Measurements from ENCODE around the gene TUBB8.
"Not testable (repeated sequence)": the region's sequence is repeated elsewhere in the genome, so short reads cannot be mapped to it uniquely, and the experiment has no call there.

Gene TUBB8

GRCh38 chr10:48996-49395 is at the start of gene TUBB8:
Gene TUBB8 (minus strand): TSS chr10:49296. CDS start chr10:49238, 58 bp downstream.
- no peak for DNase-seq

GRCh38 chr10:96466-96865 is 47.4 kb upstream of the TUBB8 start:
- no peak for DNase-seq

- DNase-seq = no peak
Measured at GRCh38 chr10:95356-96115, 46.4 kb upstream of the TUBB8 start.

GRCh38 chr10:94613-95012 is 45.5 kb upstream of the TUBB8 start:
- DNase-seq = no peak

- no peak for DNase-seq
Measured at GRCh38 chr10:92846-93245, 43.8 kb upstream of the TUBB8 start.

- DNase-seq = no peak
Measured at GRCh38 chr10:92153-92552, 43.1 kb upstream of the TUBB8 start.

- DNase-seq = no peak
Measured at GRCh38 chr10:91313-91712, 42.2 kb upstream of the TUBB8 start.

- no peak for DNase-seq
Measured at GRCh38 chr10:90161-90560, 41.1 kb upstream of the TUBB8 start.

GRCh38 chr10:89248-89647 is 40.2 kb upstream of the TUBB8 start:
- no peak for DNase-seq

- no peak for DNase-seq
Measured at GRCh38 chr10:88253-88652, 39.2 kb upstream of the TUBB8 start.

- no peak for DNase-seq
Measured at GRCh38 chr10:87177-88080, 38.3 kb upstream of the TUBB8 start.

GRCh38 chr10:86031-86430 is 36.9 kb upstream of the TUBB8 start:
- no peak for DNase-seq

- DNase-seq = no peak
Measured at GRCh38 chr10:85044-85443, 35.9 kb upstream of the TUBB8 start.

GRCh38 chr10:83930-84530 is 34.9 kb upstream of the TUBB8 start:
- no peak for DNase-seq

- no peak for DNase-seq
Measured at GRCh38 chr10:80477-81105, 31.5 kb upstream of the TUBB8 start.

GRCh38 chr10:79532-80215 is 30.6 kb upstream of the TUBB8 start:
- DNase-seq = no peak

GRCh38 chr10:78556-78955 is 29.5 kb upstream of the TUBB8 start:
- DNase-seq = no peak

- not testable (repeated sequence) for DNase-seq
Measured at GRCh38 chr10:74266-74621, 25.1 kb upstream of the TUBB8 start.

GRCh38 chr10:73543-74265 is 24.6 kb upstream of the TUBB8 start:
- peak; percentile 19 for DNase-seq

GRCh38 chr10:68156-68555 is 19.1 kb upstream of the TUBB8 start:
- not testable (repeated sequence) for DNase-seq

- DNase-seq = not testable (repeated sequence)
Measured at GRCh38 chr10:49926-50325, 830 bp upstream of the TUBB8 start.

- DNase-seq = not testable (repeated sequence)
Measured at GRCh38 chr10:47864-48263, 1.2 kb downstream of the TUBB8 start.
